ENCODE data around the gene TUBA1C. TPM values are rescaled to one million over a fixed set of nuclear protein-coding genes. Genes with fewer than 3 reads are reported as not detected.

TUBA1C gene
- total and polyA plus RNA-seq, 2 of the 8 experiments (the other 6 are each of a cell fraction or from before 2014, with no cell fraction given), result 504 to 3,101 TPM

DNA sequence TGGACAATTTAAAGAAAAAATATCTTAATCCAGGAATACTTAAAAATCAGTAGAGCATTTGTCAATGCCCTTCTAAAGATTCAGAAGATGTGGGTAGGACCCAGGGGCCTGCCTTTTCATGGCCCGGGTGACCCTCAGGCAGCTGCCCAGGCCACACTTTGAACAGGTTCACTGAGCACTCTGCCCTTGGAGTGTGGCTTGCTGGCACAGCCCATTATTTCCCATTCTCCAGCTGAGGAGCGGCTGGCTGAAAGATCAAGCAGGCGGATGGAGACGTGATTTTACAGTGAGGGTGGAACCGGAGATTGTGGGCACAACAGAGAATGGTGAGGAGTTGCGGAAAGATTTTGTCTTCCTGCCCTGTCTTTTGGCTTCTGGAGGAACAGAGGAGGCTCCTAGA, 23.0 kb downstream of the TUBA1C start (continued):
- TF ChIP-seq, protein P1, sequence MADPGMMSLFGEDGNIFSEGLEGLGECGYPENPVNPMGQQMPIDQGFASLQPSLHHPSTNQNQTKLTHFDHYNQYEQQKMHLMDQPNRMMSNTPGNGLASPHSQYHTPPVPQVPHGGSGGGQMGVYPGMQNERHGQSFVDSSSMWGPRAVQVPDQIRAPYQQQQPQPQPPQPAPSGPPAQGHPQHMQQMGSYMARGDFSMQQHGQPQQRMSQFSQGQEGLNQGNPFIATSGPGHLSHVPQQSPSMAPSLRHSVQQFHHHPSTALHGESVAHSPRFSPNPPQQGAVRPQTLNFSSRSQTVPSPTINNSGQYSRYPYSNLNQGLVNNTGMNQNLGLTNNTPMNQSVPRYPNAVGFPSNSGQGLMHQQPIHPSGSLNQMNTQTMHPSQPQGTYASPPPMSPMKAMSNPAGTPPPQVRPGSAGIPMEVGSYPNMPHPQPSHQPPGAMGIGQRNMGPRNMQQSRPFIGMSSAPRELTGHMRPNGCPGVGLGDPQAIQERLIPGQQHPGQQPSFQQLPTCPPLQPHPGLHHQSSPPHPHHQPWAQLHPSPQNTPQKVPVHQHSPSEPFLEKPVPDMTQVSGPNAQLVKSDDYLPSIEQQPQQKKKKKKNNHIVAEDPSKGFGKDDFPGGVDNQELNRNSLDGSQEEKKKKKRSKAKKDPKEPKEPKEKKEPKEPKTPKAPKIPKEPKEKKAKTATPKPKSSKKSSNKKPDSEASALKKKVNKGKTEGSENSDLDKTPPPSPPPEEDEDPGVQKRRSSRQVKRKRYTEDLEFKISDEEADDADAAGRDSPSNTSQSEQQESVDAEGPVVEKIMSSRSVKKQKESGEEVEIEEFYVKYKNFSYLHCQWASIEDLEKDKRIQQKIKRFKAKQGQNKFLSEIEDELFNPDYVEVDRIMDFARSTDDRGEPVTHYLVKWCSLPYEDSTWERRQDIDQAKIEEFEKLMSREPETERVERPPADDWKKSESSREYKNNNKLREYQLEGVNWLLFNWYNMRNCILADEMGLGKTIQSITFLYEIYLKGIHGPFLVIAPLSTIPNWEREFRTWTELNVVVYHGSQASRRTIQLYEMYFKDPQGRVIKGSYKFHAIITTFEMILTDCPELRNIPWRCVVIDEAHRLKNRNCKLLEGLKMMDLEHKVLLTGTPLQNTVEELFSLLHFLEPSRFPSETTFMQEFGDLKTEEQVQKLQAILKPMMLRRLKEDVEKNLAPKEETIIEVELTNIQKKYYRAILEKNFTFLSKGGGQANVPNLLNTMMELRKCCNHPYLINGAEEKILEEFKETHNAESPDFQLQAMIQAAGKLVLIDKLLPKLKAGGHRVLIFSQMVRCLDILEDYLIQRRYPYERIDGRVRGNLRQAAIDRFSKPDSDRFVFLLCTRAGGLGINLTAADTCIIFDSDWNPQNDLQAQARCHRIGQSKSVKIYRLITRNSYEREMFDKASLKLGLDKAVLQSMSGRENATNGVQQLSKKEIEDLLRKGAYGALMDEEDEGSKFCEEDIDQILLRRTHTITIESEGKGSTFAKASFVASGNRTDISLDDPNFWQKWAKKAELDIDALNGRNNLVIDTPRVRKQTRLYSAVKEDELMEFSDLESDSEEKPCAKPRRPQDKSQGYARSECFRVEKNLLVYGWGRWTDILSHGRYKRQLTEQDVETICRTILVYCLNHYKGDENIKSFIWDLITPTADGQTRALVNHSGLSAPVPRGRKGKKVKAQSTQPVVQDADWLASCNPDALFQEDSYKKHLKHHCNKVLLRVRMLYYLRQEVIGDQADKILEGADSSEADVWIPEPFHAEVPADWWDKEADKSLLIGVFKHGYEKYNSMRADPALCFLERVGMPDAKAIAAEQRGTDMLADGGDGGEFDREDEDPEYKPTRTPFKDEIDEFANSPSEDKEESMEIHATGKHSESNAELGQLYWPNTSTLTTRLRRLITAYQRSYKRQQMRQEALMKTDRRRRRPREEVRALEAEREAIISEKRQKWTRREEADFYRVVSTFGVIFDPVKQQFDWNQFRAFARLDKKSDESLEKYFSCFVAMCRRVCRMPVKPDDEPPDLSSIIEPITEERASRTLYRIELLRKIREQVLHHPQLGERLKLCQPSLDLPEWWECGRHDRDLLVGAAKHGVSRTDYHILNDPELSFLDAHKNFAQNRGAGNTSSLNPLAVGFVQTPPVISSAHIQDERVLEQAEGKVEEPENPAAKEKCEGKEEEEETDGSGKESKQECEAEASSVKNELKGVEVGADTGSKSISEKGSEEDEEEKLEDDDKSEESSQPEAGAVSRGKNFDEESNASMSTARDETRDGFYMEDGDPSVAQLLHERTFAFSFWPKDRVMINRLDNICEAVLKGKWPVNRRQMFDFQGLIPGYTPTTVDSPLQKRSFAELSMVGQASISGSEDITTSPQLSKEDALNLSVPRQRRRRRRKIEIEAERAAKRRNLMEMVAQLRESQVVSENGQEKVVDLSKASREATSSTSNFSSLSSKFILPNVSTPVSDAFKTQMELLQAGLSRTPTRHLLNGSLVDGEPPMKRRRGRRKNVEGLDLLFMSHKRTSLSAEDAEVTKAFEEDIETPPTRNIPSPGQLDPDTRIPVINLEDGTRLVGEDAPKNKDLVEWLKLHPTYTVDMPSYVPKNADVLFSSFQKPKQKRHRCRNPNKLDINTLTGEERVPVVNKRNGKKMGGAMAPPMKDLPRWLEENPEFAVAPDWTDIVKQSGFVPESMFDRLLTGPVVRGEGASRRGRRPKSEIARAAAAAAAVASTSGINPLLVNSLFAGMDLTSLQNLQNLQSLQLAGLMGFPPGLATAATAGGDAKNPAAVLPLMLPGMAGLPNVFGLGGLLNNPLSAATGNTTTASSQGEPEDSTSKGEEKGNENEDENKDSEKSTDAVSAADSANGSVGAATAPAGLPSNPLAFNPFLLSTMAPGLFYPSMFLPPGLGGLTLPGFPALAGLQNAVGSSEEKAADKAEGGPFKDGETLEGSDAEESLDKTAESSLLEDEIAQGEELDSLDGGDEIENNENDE (IDR thresholded peaks at IDR 0.05; ENCODE audit: insufficient replicate concordance, low read length), result no peak
- TF ChIP-seq EP300 (IDR thresholded peaks at IDR 0.05; ENCODE audit: borderline replicate concordance in 1 of 2, low read depth in 2 of 2, low read length in 2 of 2), result no peak
- no peak for TF ChIP-seq ASH2L (IDR thresholded peaks at IDR 0.05; ENCODE audit: low read length)
- no peak for TF ChIP-seq TEAD4 (IDR thresholded peaks at IDR 0.05; ENCODE audit: low read depth, low read length)
- TF ChIP-seq JUND (IDR thresholded peaks at IDR 0.05; ENCODE audit: low read length), result no peak
- no peak for TF ChIP-seq POU5F1 (IDR thresholded peaks at IDR 0.05; ENCODE audit: low read depth, low read length)
- TF ChIP-seq CHD2 (IDR thresholded peaks at IDR 0.05; ENCODE audit: low read length), result no peak
- TF ChIP-seq, protein P2, sequence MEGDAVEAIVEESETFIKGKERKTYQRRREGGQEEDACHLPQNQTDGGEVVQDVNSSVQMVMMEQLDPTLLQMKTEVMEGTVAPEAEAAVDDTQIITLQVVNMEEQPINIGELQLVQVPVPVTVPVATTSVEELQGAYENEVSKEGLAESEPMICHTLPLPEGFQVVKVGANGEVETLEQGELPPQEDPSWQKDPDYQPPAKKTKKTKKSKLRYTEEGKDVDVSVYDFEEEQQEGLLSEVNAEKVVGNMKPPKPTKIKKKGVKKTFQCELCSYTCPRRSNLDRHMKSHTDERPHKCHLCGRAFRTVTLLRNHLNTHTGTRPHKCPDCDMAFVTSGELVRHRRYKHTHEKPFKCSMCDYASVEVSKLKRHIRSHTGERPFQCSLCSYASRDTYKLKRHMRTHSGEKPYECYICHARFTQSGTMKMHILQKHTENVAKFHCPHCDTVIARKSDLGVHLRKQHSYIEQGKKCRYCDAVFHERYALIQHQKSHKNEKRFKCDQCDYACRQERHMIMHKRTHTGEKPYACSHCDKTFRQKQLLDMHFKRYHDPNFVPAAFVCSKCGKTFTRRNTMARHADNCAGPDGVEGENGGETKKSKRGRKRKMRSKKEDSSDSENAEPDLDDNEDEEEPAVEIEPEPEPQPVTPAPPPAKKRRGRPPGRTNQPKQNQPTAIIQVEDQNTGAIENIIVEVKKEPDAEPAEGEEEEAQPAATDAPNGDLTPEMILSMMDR (IDR thresholded peaks at IDR 0.05; ENCODE audit: control extremely low read depth in 1 of 3, insufficient read depth in 1 of 3, low read depth in 1 of 3, low read length in 3 of 3), result no peak
- no peak for TF ChIP-seq SIX5 (IDR thresholded peaks at IDR 0.05; ENCODE audit: low read depth, low read length)

Data from H1 (cell line).